ENCODE measurements around the gene LRRC49. TPM values are rescaled to one million over a fixed set of nuclear protein-coding genes. Genes with fewer than 3 reads are reported as not detected.

The LRRC49 gene
- total RNA-seq, 1 experiment from 2014 or later, result 8.3 TPM

DNA sequence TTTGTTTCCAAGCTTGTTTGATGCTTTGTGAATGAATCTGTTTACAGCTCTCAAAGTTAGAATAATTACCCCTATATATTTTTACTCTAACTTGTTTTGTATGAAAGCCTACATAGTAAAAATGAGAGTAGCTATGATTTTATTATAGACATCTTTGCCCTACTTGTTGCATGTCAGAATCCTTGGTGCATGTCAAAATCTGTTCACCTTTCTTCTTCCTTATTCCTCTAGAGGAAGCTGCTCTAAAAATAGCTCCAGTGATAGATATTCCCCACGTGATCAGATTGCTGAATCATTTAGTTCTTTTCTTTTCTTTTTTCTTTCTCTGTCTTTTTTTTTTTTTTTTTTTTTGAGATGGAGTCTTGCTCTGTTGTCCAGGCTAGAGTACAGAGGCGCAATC, 39.8 kb downstream of the LRRC49 start:
- TF ChIP-seq, protein P1, sequence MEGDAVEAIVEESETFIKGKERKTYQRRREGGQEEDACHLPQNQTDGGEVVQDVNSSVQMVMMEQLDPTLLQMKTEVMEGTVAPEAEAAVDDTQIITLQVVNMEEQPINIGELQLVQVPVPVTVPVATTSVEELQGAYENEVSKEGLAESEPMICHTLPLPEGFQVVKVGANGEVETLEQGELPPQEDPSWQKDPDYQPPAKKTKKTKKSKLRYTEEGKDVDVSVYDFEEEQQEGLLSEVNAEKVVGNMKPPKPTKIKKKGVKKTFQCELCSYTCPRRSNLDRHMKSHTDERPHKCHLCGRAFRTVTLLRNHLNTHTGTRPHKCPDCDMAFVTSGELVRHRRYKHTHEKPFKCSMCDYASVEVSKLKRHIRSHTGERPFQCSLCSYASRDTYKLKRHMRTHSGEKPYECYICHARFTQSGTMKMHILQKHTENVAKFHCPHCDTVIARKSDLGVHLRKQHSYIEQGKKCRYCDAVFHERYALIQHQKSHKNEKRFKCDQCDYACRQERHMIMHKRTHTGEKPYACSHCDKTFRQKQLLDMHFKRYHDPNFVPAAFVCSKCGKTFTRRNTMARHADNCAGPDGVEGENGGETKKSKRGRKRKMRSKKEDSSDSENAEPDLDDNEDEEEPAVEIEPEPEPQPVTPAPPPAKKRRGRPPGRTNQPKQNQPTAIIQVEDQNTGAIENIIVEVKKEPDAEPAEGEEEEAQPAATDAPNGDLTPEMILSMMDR (conservative IDR thresholded peaks at IDR 0.05), result no peak
- H3K9ac ChIP-seq (ENCODE audit: extremely low read depth, insufficient read length, low read length), result no peak overlapping the region
- no peak overlapping the region for H2BK12ac ChIP-seq (ENCODE audit: insufficient read length, low read depth, low read length)
- H3K4me2 ChIP-seq (ENCODE audit: insufficient read depth, insufficient read length, low read length), result no peak overlapping the region
- no peaks in the 10 kb centered on the region for H3K79me1 ChIP-seq (ENCODE audit: insufficient read depth, low read depth, low read length, poor library complexity, severe bottlenecking)
- Mint-ChIP-seq H3K36me3 (ENCODE audit: insufficient read depth in 1 of 3, low read depth in 3 of 3) (no peaks in the 10 kb centered on the region), H3K4me1 (no peaks in the 10 kb centered on the region), H3K27me3 (ENCODE audit: low read depth) (no peaks in the 10 kb centered on the region), H3K9me3 (no peaks in the 10 kb centered on the region), H3K27ac (no peak overlapping the region), H3K4me3 (no peak overlapping the region)
- no peaks in the 10 kb centered on the region for H3K27me3 ChIP-seq (ENCODE audit: insufficient read depth, low read length)
- WGBS (ENCODE audit: extremely low coverage, insufficient read length, low lambda C conversion rate), result no CpG with 5 or more reads among the region's 2 CpGs
- H4K5ac ChIP-seq (ENCODE audit: insufficient read length, low read depth, low read length), result no peak overlapping the region
- H4K8ac ChIP-seq (replicated peaks; ENCODE audit: insufficient read length, low read depth, low read length), result no peak overlapping the region
- no peak overlapping the region for H2AFZ ChIP-seq (ENCODE audit: low read length)
- H3K9me3 ChIP-seq (ENCODE audit: control insufficient read depth, low read depth, low read length), result no peaks in the 10 kb centered on the region
- H3K14ac ChIP-seq (ENCODE audit: insufficient read depth, low read length), result no peak overlapping the region
- H2BK5ac ChIP-seq (ENCODE audit: insufficient read length, low read length), result no peak overlapping the region
- no peak for DNase-seq
- no peaks in the 10 kb centered on the region for H3K23me2 ChIP-seq (ENCODE audit: insufficient read length, low read depth, low read length, poor library complexity, severe bottlenecking)
- H2BK15ac ChIP-seq (ENCODE audit: low read depth, low read length), result no peak overlapping the region
- no peaks in the 10 kb centered on the region for H3K4me1 ChIP-seq (ENCODE audit: insufficient read depth, low read length)
- no peak overlapping the region for H2AK5ac ChIP-seq (ENCODE audit: insufficient read length, low read length)
- no peak overlapping the region for H2BK20ac ChIP-seq (ENCODE audit: low read depth, low read length, poor library complexity, severe bottlenecking)
- no peak overlapping the region for H3T11ph ChIP-seq (ENCODE audit: low read length)
- H3K79me2 ChIP-seq (ENCODE audit: insufficient read depth, low read length), result no peaks in the 10 kb centered on the region
- no peak overlapping the region for H3K18ac ChIP-seq (ENCODE audit: insufficient read length, low read depth, low read length)
- no peak overlapping the region for H3K27ac ChIP-seq (ENCODE audit: insufficient read length, low read depth, low read length)
- no peak overlapping the region for H2BK120ac ChIP-seq (ENCODE audit: low read depth, low read length, poor library complexity, severe bottlenecking)
- no peak overlapping the region for H3K56ac ChIP-seq (ENCODE audit: insufficient read length, low read depth, low read length)
- H4K91ac ChIP-seq (ENCODE audit: insufficient read length, low read depth, low read length), result no peak overlapping the region
- no peak overlapping the region for H3K23ac ChIP-seq (ENCODE audit: insufficient read length, low read depth, low read length)
- no peaks in the 10 kb centered on the region for H4K20me1 ChIP-seq (ENCODE audit: control insufficient read depth, insufficient read depth, insufficient read length)
- no peak overlapping the region for H3K4ac ChIP-seq (ENCODE audit: low read depth, low read length)
